Cardiac fibroblast (primary cell): ENCODE measurements around the gene SEMA4B.
"Not testable (repeated sequence)": the region's sequence is repeated elsewhere in the genome, so short reads cannot be mapped to it uniquely, and the experiment has no call there.

Experiments used
- DNase-seq, 2 donors: peaks; one replicate each; pipeline versions ENCODE4 v3.0.0 to v3.0.0-alpha.2; 2010; ENCODE audit warnings: low read depth in 2 of 2
- H3K4me3 ChIP-seq, 2 donors: replicated peaks in 1 of 2; 1 replicate in 1 of 2; 2 replicates in 1 of 2; pipeline ENCODE4 v1.5.1; 2011; ENCODE audit warnings: low read depth in 2 of 2, low read length in 2 of 2, mild to moderate bottlenecking in 2 of 2, moderate library complexity in 1 of 2
- CTCF ChIP-seq: IDR thresholded peaks from one replicate; pipeline ENCODE4 v1.5.1; 2011; ENCODE audit warnings: low read depth, mild to moderate bottlenecking, low read length, inconsistent platforms

SEMA4B gene

GRCh38 chr15:90181776-90182175, 19.4 kb upstream of the SEMA4B start:
- no peak for DNase-seq
- H3K4me3 ChIP-seq: no peak overlapping the region
- no peak for TF ChIP-seq CTCF

GRCh38 chr15:90184119-90184785, 16.9 kb upstream of the SEMA4B start:
- peak; percentile 80 to 96 for DNase-seq
- H3K4me3 ChIP-seq: peak overlapping the region; percentile 56 to 70
- no peak for TF ChIP-seq CTCF

- no peak for TF ChIP-seq CTCF
- H3K4me3 ChIP-seq: peak overlapping the region; percentile 56 to 70
- DNase-seq: peak; percentile 47 to 64
Measured at GRCh38 chr15:90184786-90185704, 16.1 kb upstream of the SEMA4B start.

GRCh38 chr15:90187257-90187868, 13.8 kb upstream of the SEMA4B start:
- no peak for TF ChIP-seq CTCF

GRCh38 chr15:90188065-90188464, 13.1 kb upstream of the SEMA4B start:
- H3K4me3 ChIP-seq, DNase-seq: not testable (repeated sequence)

More at GRCh38 chr15:90187257-90187868, 13.8 kb upstream of the SEMA4B start:
- DNase-seq: no peak
- H3K4me3 ChIP-seq: no peak overlapping the region

GRCh38 chr15:90188914-90189748, 12.0 kb upstream of the SEMA4B start:
- H3K4me3 ChIP-seq: no peak overlapping the region
- no peak for TF ChIP-seq CTCF
- peak in 1 of 2 donors; percentile 32 for DNase-seq
